Measurements from ENCODE around the gene GARNL3.

The GARNL3 gene

GRCh38 chr9:127307802-127308201 lies 43.2 kb downstream of the GARNL3 start:
- DNase-seq = peak; percentile 18
- Histone ChIP-seq H3K9me3 (no peaks in the 10 kb centered on the region), H3K4me1 (peaks cover 14% of the 10 kb centered on the region), H3K27me3 (no peaks in the 10 kb centered on the region), H3K36me3 (no peaks in the 10 kb centered on the region; the same call in 1 of the 2 replicates), H3K4me3 (ENCODE audit: low read depth, low read length) (no peak overlapping the region)
- no peak for TF ChIP-seq CTCF (IDR thresholded peaks at IDR 0.05; ENCODE audit: low read depth, low read length)

GRCh38 chr9:127308652-127309434 lies 44.3 kb downstream of the GARNL3 start:
- no peak for TF ChIP-seq CTCF (IDR thresholded peaks at IDR 0.05; ENCODE audit: low read depth, low read length)
- H3K4me3 ChIP-seq (ENCODE audit: low read depth, low read length) = no peak overlapping the region
- no peaks in the 10 kb centered on the region for H3K9me3 ChIP-seq
- H3K36me3 ChIP-seq = peaks cover 5% of the 10 kb centered on the region
- peaks cover 14% of the 10 kb centered on the region for H3K4me1 ChIP-seq
- no peak for DNase-seq
- H3K27me3 ChIP-seq = no peaks in the 10 kb centered on the region

GRCh38 chr9:127309715-127310114 lies 45.1 kb downstream of the GARNL3 start:
- DNase-seq = no peak

GRCh38 chr9:127311239-127311741 lies 46.7 kb downstream of the GARNL3 start:
- Histone ChIP-seq H3K9me3 (no peaks in the 10 kb centered on the region), H3K4me1 (peaks cover 14% of the 10 kb centered on the region), H3K4me3 (ENCODE audit: low read depth, low read length) (no peak overlapping the region), H3K27me3 (no peaks in the 10 kb centered on the region), H3K36me3 (peaks cover 24% of the 10 kb centered on the region)
- DNase-seq = no peak
- TF ChIP-seq CTCF (IDR thresholded peaks at IDR 0.05; ENCODE audit: low read depth, low read length) = peak; percentile 44; the same call in 1 of the 2 replicates

More at GRCh38 chr9:127309715-127310114, 45.1 kb downstream of the GARNL3 start:
- H3K4me1 ChIP-seq = peaks cover 14% of the 10 kb centered on the region
- H3K36me3 ChIP-seq = peaks cover 11% of the 10 kb centered on the region
- no peaks in the 10 kb centered on the region for H3K27me3 ChIP-seq
- TF ChIP-seq CTCF (IDR thresholded peaks at IDR 0.05; ENCODE audit: low read depth, low read length) = no peak
- H3K9me3 ChIP-seq = no peaks in the 10 kb centered on the region
- no peak overlapping the region for H3K4me3 ChIP-seq (ENCODE audit: low read depth, low read length)

- no peaks in the 10 kb centered on the region for H3K9me3 ChIP-seq
- DNase-seq = no peak
- peaks cover 9% of the 10 kb centered on the region for H3K4me1 ChIP-seq
- peaks cover 33% of the 10 kb centered on the region for H3K36me3 ChIP-seq
- H3K27me3 ChIP-seq = no peaks in the 10 kb centered on the region
- no peak overlapping the region for H3K4me3 ChIP-seq (ENCODE audit: low read depth, low read length)
- no peak for TF ChIP-seq CTCF (IDR thresholded peaks at IDR 0.05; ENCODE audit: low read depth, low read length)
These were observed 48.5 kb downstream of the GARNL3 start for GRCh38 chr9:127313042-127313560.

- Histone ChIP-seq H3K36me3 (peaks cover 38% of the 10 kb centered on the region), H3K9me3 (no peaks in the 10 kb centered on the region), H3K4me1 (peaks cover 8% of the 10 kb centered on the region), H3K27me3 (no peaks in the 10 kb centered on the region), H3K4me3 (ENCODE audit: low read depth, low read length) (no peak overlapping the region)
- TF ChIP-seq CTCF (IDR thresholded peaks at IDR 0.05; ENCODE audit: low read depth, low read length) = no peak
- DNase-seq = no peak
These were observed 50.3 kb downstream of the GARNL3 start for GRCh38 chr9:127314911-127315310.

All from BE2C (cell line).